Body of pancreas (tissue), 4 donors: ENCODE measurements around the gene SFTPA1.

ENCODE experiments used
- CTCF ChIP-seq, 7 experiments: fragments of 450-650 bp in 4 of 7; fragments of 200-600 bp in 3 of 7; sonication (generic) in 3 of 7; IDR thresholded peaks; one replicate each; pipeline ENCODE4 v1.5.1; 2016 to 2019; ENCODE audit warnings: antibody characterized with exemption in 7 of 7
- POLR2A ChIP-seq, 3 donors: fragments of 450-650 bp; IDR thresholded peaks; one replicate each; pipeline ENCODE4 v1.6.1; 2016; ENCODE audit warnings: antibody characterized with exemption in 3 of 3, mild to moderate bottlenecking in 2 of 3

GRCh38 chr10:79602953-79603352 is 7.8 kb upstream of the SFTPA1 start:
- TF ChIP-seq CTCF (IDR thresholded peaks at IDR 0.05) (no peak), POLR2A (IDR thresholded peaks at IDR 0.05) (no peak)
